Hepatocyte (in vitro differentiated cells): ENCODE data around the gene NDUFB2.

Experiments
- EZH2 ChIP-seq: fragments of 200-600 bp; sonication (generic); IDR thresholded peaks from 2 replicates; pipeline ENCODE4 v1.6.1; 2016; ENCODE audit warnings: antibody characterized with exemption, mild to moderate bottlenecking, borderline replicate concordance
- EZH2phosphoT487 ChIP-seq: fragments of 200-600 bp; sonication (generic); IDR thresholded peaks from one replicate; pipeline ENCODE4 v1.6.1; 2018; ENCODE audit warnings: antibody characterized with exemption, mild to moderate bottlenecking, low read depth, moderate library complexity; ENCODE audit not compliant: unreplicated experiment, severe bottlenecking
- TF ChIP-seq, protein P1 (sequence below): fragments of 200-600 bp; sonication (generic); IDR thresholded peaks from 2 replicates; pipeline ENCODE4 v1.5.1; 2016; ENCODE audit warnings: antibody characterized with exemption, mild to moderate bottlenecking; ENCODE audit not compliant: poor library complexity

DNA sequence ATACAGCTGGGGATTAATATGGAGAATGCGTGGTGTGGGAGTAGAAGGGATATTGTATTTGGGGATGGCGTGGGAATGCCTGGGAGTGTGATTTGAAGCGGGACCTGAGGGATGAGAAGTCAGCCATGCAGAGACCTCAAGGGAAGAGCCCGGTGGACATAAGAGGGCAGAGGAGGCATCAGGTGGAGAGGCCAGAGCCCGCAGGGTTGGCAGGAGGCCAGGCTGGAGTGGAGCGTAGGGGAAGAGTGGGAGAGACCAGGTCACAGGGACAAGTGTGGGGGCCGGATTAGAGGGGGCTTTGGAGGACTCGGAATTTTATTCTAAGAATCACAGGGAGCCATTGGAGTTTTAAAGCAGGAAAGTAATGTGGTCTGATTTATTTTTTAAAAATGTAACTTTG lies 2.0 kb downstream of the NDUFB2 start:
- TF ChIP-seq EZH2, result no peak
- TF ChIP-seq, protein P1, sequence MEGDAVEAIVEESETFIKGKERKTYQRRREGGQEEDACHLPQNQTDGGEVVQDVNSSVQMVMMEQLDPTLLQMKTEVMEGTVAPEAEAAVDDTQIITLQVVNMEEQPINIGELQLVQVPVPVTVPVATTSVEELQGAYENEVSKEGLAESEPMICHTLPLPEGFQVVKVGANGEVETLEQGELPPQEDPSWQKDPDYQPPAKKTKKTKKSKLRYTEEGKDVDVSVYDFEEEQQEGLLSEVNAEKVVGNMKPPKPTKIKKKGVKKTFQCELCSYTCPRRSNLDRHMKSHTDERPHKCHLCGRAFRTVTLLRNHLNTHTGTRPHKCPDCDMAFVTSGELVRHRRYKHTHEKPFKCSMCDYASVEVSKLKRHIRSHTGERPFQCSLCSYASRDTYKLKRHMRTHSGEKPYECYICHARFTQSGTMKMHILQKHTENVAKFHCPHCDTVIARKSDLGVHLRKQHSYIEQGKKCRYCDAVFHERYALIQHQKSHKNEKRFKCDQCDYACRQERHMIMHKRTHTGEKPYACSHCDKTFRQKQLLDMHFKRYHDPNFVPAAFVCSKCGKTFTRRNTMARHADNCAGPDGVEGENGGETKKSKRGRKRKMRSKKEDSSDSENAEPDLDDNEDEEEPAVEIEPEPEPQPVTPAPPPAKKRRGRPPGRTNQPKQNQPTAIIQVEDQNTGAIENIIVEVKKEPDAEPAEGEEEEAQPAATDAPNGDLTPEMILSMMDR, result no peak
- no peak for TF ChIP-seq EZH2phosphoT487
